IMR-90 (cell line): ENCODE data around the gene FBXO44.

Experiments used
- BHLHE40 ChIP-seq: fragments of 150-350 bp; IDR thresholded peaks from 2 replicates; pipeline ENCODE4 v1.6.1; 2016; ENCODE audit warnings: mild to moderate bottlenecking, low read depth, low read length
- CEBPB ChIP-seq: IDR thresholded peaks from 2 replicates; pipeline ENCODE4 v1.6.1; 2012; ENCODE audit warnings: low read depth, low read length, improper control_type of control experiment
- CTCF ChIP-seq: conservative IDR thresholded peaks from 2 replicates; pipeline ENCODE4 v1.5.1; 2012; ENCODE audit warnings: mild to moderate bottlenecking, low read depth, low read length, improper control_type of control experiment
- MAFK ChIP-seq: IDR thresholded peaks from 2 replicates; pipeline ENCODE4 v1.6.1; 2012; ENCODE audit warnings: low read depth, low read length, improper control_type of control experiment
- MAZ ChIP-seq: IDR thresholded peaks from 2 replicates; pipeline ENCODE4 v1.6.1; 2012; ENCODE audit warnings: low read depth, mild to moderate bottlenecking, low read length, improper control_type of control experiment, moderate library complexity, borderline replicate concordance
- MXI1 ChIP-seq: IDR thresholded peaks from 2 replicates; pipeline ENCODE4 v1.6.1; 2012; ENCODE audit warnings: low read depth, mild to moderate bottlenecking, low read length, moderate library complexity, borderline replicate concordance
- POLR2A ChIP-seq: IDR thresholded peaks from 2 replicates; pipeline ENCODE4 v1.6.1; 2012; ENCODE audit warnings: mild to moderate bottlenecking, low read depth, low read length
- RAD21 ChIP-seq: IDR thresholded peaks from 2 replicates; pipeline ENCODE4 v1.6.1; 2012; ENCODE audit warnings: low read length, improper control_type of control experiment
- RCOR1 ChIP-seq: IDR thresholded peaks from 2 replicates; pipeline ENCODE4 v1.6.1; 2012; ENCODE audit warnings: mild to moderate bottlenecking, low read length, improper control_type of control experiment; ENCODE audit not compliant: insufficient replicate concordance
- RFX5 ChIP-seq: IDR thresholded peaks from 2 replicates; pipeline ENCODE4 v1.8.0; 2012; ENCODE audit warnings: low read depth, mild to moderate bottlenecking, low read length, moderate library complexity
- SMC3 ChIP-seq: fragments of 150-350 bp; IDR thresholded peaks from 2 replicates; pipeline ENCODE4 v1.6.1; 2016; ENCODE audit warnings: low read depth, mild to moderate bottlenecking, antibody characterized with exemption, low read length, moderate library complexity
- USF2 ChIP-seq: fragments of 150-350 bp; IDR thresholded peaks from 2 replicates; pipeline ENCODE4 v1.6.1; 2017; ENCODE audit warnings: mild to moderate bottlenecking, antibody characterized with exemption, low read length, low read depth
- TF ChIP-seq, protein P1 (sequence below): fragments of 150-350 bp; IDR thresholded peaks from 2 replicates; pipeline ENCODE4 v1.6.1; 2016; ENCODE audit warnings: low read depth, mild to moderate bottlenecking, low read length, moderate library complexity, borderline replicate concordance

DNA sequence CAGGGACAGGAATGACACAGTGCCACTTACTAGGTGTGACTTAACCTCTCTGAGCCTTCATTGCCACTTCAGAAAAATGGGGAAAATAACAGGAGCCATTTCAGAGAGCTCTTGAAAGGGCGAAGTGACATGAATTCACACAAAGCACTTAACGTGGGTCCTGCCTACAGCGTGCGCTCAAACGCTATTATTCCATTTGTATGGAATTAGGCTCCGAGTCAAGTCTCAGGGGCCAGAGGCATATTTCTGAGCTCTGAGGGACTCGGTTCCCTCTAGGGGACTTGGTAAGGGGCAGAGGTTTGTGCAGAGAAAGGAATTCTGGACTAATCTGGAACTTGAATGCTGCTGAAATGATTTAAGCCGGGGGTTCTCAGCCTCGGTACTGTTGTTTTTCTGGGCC, 50.9 kb downstream of the FBXO44 start:
- TF ChIP-seq RAD21 (no peak), CTCF (no peak), POLR2A (no peak), RFX5 (no peak), BHLHE40 (no peak), CEBPB (no peak), MAFK (no peak), USF2 (no peak), MXI1 (no peak), SMC3 (no peak), RCOR1 (no peak), MAZ (no peak)
- TF ChIP-seq, protein P1, sequence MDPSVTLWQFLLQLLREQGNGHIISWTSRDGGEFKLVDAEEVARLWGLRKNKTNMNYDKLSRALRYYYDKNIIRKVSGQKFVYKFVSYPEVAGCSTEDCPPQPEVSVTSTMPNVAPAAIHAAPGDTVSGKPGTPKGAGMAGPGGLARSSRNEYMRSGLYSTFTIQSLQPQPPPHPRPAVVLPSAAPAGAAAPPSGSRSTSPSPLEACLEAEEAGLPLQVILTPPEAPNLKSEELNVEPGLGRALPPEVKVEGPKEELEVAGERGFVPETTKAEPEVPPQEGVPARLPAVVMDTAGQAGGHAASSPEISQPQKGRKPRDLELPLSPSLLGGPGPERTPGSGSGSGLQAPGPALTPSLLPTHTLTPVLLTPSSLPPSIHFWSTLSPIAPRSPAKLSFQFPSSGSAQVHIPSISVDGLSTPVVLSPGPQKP: no peak
